HG02970 (cell line): ENCODE data around the gene PARD3.

Source experiments
- ATAC-seq: cut with Tn5 transposase; IDR thresholded peaks from one replicate; pipeline ENCODE4 v1.9.1; 2021; ENCODE audit warnings: mild to moderate bottlenecking, moderate library complexity, moderate number of reproducible peaks; ENCODE audit not compliant: unreplicated experiment, low FRiP score

PARD3 gene

DNA sequence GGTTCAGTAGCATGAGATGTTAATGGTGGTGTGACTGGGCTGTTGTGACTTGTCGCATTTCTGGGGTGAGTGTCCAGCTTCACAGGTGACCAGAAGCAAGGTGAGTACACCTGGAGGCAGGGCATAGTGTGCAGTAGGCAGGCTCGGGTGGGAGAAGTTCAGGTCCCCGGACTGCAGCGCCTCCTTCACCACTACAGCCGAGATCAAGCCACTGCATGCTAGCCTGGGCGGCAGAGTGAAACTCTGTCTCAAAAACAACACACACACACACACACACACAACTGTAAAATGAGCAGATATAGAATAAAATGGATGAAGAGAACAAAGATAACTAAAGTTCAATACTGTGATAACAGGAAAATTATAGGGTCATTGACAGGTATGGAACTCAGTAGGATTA lies 11.1 kb upstream of the PARD3 start:
- no peak for ATAC-seq

DNA sequence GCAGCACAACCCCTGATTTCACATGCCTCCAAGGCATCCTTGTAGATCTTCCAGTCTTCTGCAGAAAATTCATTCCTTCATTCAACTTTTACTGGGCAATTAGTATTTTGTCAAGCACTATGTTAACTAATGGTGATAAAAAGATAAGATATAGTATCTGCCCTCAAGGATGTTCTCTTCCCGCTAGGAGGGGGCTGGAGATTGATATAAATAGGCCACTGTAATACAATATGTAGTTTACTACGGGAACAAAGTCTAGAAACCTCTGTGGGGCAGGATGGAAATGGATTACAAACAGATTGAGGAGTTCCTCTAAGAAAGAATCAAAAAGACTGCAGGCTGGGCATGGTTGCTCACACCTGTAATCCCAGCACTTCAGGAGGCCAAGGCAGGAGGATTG lies 10.3 kb upstream of the PARD3 start:
- ATAC-seq = no peak

DNA sequence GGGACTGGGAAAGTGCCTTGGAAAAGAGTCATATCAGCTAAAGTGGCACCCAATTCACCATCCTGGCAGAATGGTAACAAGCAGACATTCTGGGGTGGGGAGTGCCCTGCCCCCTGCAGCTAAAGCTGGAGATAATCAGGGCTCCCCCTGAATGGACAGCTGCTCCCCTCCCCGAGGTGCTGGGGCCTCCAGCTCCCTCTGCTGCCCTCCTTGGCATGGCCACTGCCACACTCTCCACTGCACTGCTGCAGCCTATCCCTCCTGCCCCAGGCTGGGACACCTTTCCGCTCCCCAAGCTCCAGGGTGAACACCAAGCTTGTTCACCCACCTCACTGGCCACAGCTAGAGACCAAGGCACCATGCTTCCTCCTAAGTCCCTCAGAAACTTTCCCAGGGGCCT lies 9.8 kb upstream of the PARD3 start:
- no peak for ATAC-seq

GRCh38 chr10:34821587-34822585 lies 6.8 kb upstream of the PARD3 start:
- ATAC-seq = no peak

- ATAC-seq = no peak
Observed at GRCh38 chr10:34817586-34817985, 2.5 kb upstream of the PARD3 start.

- ATAC-seq = no peak
Observed at GRCh38 chr10:34817054-34817453, 2.0 kb upstream of the PARD3 start.

DNA sequence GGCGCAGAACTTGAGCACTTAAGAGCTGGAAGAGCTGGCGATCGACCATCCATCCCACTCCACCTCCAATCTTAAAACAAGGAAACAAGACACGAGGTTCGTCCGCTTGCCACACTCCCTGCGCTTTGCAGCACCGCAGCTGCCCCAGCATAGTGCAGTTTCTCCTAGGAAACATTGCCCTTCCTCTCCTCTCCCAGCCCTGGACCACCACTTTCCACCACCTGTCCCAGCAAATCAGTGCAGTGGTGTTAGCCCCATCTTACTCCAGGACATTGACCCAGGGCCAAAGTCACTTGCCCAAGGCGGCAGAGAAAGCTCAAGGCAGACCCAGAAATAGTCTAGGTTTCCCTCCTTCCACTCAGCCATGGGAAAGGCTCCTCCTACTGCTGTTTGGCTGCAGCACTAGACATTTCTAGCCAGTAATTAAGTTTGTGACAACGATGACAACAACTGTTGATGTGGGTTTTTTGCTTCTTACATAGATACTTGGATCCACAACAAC lies 1.5 kb upstream of the PARD3 start:
- ATAC-seq = no peak

GRCh38 chr10:34816085-34816496 lies 995 bp upstream of the PARD3 start:
- no peak for ATAC-seq

DNA sequence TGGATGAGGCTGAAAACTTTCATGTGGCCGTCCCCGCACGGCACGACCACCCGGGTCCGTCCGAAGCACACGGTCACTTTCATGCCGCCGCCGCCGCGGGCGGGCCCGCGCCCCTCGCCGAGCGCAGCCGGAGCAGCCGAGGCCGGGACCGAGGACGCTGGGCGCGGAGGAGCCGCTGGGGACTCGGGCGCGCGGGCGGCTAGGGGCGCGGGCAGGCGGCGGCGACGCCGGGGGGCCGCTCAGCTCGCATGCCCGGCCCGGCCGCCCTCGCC lies 247 bp downstream of the PARD3 start:
- ATAC-seq = no peak

DNA sequence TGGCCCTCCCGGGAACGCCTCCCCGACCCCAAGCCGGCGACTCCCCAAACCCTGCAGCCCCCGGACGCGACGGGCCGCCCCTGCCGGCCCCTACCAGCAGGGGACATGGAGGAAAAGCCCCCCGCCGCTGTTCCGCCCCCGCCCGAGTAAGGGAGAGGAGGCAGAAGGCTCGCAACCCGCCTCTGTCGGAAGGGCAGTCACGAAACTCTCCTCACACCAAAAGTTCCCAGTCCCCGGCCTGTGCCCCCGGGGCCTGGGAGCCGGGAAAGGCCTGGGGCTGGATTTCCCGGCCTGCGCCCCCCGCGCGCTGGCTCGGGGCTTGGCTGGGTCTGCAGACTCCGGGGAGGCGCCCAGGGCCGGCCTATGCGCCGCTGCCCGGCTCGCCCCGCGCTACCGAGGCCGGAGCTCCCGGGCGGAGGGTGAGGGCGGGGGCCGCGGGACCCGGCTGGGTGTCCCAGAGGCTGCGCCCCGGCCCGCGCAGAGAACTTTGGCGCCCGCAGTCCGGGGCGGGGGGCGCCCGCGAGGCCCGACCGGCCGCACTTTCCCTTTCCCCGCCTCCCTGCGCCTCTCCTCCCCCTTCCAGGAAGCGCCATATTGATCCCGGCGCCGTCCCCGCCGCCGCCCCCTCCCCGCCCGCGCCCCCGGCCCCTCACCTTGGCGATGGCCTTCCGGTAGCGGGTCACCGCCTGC lies 728 bp downstream of the PARD3 start:
- no peak for ATAC-seq

- no peak for ATAC-seq
Observed at GRCh38 chr10:34813626-34814222, 1.4 kb downstream of the PARD3 start.

DNA sequence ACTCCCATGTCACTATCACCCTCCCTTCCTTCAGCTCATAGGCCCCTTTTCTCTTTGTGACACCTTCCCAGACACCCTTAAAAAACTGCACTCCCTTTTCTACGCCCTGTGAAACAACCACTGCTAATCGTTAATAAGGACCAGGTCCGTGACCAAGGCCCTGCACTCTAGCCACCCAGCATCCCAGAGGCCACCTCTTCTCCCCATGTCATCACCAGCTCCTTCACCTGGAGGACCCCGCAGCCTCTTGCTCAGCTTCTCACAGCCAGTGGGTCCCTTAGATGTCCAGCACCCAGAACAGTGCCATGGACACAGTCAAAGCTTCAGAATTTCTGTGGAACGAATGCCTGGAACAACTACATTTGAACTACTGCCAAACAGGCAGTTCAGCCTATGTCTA lies 2.3 kb downstream of the PARD3 start:
- ATAC-seq = no peak

GRCh38 chr10:34811968-34812514 lies 3.1 kb downstream of the PARD3 start:
- ATAC-seq = no peak

- no peak for ATAC-seq
Observed at GRCh38 chr10:34811126-34811967, 3.7 kb downstream of the PARD3 start.

GRCh38 chr10:34809796-34810195 lies 5.3 kb downstream of the PARD3 start:
- ATAC-seq = no peak

- ATAC-seq = no peak
Observed at GRCh38 chr10:34808801-34809745, 6.0 kb downstream of the PARD3 start.

DNA sequence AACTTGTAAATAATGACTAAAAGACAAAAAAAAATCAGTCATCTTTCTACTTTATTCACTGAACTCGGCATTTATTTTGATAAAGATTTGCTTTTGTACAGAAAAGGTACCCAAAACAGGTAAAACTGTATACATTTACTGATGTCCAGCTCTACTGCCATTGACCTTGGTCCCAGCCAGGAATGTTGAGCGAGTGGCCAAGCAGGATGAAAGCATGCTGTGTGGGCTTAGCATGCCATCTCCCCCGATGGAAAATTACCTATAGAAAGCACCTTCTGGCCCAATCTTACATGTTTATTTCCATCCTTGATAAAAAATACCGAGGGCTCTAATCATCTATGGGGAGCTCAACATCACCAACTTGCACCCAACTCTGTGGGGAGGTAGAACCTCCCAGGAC lies 6.8 kb downstream of the PARD3 start:
- ATAC-seq = no peak

- ATAC-seq = no peak
Observed at GRCh38 chr10:34804306-34804705, 10.8 kb downstream of the PARD3 start.

GRCh38 chr10:34802692-34803091 lies 12.4 kb downstream of the PARD3 start:
- no peak for ATAC-seq
